ENCODE measurements around the gene EMP1.
A peak's percentile ranks its signal among the peaks of the same experiment; 100 is the strongest.

EMP1 gene

GRCh38 chr12:13198241-13198640 lies 1.7 kb downstream of the EMP1 start:
- DNase-seq = no peak

DNA sequence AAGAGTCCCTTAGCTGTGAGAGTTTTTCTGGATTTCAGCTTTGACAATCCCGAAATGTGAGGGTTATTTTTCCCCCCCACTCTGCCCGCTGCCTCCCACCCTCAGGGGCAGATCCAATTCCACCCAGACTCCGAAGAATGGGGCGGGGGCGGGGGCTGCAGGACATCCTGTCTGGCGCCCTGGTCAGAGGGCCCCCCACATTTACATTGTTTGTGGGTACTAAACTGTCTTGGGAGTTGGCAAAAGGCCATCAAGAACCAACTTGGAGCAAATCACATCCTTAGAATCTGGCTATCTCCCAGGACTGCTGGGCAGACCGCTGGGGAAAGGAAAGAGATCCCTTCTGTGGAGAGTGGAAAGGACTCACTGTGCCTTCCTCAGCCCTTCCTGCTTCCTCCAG lies 2.4 kb downstream of the EMP1 start:
- no peak for DNase-seq

GRCh38 chr12:13199592-13199991 lies 3.1 kb downstream of the EMP1 start:
- no peak for DNase-seq

DNA sequence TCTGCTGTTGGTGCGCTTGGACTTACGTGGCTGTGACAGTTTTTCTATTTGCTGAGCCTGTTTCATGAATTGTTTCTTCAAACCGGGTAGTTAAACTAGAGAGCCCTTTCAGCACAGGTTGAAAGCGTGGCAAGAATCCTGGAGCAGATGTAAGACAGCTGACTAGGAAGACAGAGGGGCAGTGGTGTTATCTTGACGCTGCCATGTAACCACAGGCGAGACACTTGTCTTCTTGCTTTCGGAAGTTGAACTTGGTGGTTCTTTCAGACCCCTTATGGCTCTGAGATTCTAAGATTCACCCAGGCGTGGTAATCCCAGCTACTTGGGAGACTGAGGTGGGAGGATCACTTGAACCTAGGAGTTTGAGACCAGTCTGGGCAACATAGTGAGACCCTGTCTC lies 4.3 kb downstream of the EMP1 start:
- no peak for DNase-seq

GRCh38 chr12:13203034-13203922 lies 6.8 kb downstream of the EMP1 start:
- no peak for DNase-seq

GRCh38 chr12:13204428-13204827 lies 7.9 kb downstream of the EMP1 start:
- no peak for DNase-seq

DNA sequence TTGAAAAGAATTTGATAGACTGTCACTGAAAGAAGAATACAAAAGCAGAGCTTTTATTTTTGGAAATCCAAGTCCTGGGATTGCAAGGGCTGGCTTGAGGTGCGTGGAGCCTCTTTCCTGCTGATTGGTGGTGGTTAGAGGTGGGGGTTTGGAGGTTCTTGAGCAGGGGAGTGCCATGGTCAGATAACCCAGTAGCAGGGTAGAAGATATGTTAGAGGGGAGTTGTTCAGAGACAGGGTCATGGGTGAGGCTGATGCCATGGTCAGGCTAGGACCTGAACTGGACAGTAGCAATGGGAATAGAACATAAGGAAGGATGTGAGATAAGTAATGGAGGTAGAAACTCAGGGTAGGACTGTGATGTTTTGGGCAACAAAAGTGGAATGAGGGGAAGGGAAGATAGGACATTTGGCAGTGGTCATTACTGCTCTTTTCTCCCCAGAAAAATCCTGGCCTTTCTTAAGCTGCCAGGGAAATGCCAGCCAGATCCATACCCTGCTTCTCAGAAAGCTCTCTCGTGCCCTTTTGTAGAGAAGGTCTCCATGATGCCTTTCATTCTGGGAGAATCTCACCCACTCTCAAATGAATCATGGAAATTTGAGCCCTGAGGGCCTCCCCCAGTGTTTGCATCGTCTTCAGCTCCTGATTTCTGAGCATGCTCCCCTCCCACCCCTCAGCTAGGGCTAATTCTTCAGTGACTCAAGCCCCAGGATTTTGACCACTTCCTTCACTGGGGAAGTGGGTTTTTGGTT lies 9.5 kb downstream of the EMP1 start:
- DNase-seq = no peak

DNA sequence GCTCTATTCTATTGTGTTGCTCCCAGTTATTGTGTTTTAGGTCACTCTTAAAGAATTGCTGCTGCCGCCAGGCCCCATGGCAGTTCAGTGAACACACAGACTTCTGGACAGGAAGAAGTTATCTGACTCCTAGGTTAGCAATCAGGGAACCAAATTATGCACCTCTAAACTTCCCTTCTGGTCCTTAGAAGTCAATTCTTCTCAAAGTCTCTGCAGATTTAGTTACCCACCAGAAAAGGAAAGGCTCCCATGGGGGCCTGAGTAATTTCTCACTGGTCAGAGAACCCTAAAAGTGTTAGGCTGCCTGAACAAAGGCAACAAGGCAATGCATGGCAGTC lies 10.0 kb downstream of the EMP1 start:
- DNase-seq = no peak

- no peak for DNase-seq
Measured at GRCh38 chr12:13208533-13209435, 12.3 kb downstream of the EMP1 start.

- DNase-seq = no peak
Measured at GRCh38 chr12:13209436-13210235, 13.1 kb downstream of the EMP1 start.

DNA sequence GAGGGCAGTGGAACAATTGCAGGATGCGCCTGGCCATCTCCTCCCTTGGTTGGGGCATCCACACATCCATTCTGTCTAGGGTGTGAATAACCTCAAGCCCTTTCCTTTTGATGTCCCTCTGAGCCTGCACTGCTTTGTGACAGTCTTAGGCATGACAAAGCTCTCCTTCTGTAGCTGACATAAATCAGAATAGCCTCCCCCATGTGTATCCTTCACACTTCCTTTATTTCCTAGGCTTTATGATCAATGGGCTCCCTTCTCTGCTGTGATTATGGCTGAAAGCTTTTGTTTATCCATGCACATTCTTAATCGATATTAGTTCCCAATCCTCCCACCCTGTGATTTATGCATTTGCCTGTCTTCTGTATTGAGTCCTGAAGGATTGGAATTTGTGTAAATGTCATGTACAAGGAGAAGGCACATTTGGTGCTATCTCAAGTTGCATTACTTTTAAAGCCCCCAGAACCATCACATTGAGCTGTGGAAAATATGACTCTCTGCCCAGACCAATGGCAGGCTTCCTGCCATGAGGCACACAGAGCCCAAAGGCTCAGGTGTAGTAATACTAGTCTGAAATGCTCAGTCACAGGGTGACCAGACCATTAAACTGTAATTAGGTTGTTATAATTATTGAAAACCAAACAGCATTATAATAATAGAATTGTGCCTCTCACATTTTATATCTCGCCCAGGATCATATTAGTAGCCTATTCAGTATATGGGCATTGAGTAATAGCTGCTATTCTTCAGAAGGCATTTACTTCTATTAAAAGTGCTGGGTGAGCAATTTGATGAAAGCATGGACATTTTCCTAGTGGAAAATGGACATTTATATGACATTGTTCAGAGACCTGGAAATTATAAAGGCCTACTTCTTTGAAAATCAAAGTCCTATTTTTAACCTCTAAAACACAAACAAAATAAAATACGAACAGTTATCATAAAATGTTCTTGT lies 14.0 kb downstream of the EMP1 start:
- DNase-seq = no peak

GRCh38 chr12:13211191-13211858 lies 14.8 kb downstream of the EMP1 start:
- DNase-seq = no peak

- peak; percentile 5 to 54 for DNase-seq
Measured at GRCh38 chr12:13211859-13212664, 15.5 kb downstream of the EMP1 start.

- DNase-seq = no peak
Measured at GRCh38 chr12:13215056-13215455, 18.5 kb downstream of the EMP1 start.

GRCh38 chr12:13218641-13219040 lies 22.1 kb downstream of the EMP1 start:
- no peak for DNase-seq

GRCh38 chr12:13219320-13219719 lies 22.8 kb downstream of the EMP1 start:
- no peak for DNase-seq

DNA sequence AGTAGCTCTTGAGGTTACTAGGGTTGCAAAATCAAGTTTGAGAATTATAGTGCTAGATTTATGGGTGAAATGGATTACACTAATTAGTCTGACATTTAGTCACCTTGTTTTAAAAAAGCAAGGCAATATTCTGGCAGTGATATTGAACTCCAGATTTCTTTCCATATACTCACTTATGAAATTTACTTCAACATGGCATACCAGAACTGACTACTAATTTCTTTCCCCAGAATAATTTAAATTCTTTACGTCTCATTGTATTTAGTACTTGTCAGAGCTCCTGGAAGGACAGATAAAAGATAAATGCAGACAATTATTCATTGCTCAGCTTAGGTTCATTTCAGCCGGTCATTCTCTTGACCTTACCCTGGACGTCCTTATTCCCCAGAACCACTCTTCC lies 24.3 kb downstream of the EMP1 start:
- no peak for DNase-seq

GRCh38 chr12:13222076-13222475 lies 25.6 kb downstream of the EMP1 start:
- DNase-seq = no peak

DNA sequence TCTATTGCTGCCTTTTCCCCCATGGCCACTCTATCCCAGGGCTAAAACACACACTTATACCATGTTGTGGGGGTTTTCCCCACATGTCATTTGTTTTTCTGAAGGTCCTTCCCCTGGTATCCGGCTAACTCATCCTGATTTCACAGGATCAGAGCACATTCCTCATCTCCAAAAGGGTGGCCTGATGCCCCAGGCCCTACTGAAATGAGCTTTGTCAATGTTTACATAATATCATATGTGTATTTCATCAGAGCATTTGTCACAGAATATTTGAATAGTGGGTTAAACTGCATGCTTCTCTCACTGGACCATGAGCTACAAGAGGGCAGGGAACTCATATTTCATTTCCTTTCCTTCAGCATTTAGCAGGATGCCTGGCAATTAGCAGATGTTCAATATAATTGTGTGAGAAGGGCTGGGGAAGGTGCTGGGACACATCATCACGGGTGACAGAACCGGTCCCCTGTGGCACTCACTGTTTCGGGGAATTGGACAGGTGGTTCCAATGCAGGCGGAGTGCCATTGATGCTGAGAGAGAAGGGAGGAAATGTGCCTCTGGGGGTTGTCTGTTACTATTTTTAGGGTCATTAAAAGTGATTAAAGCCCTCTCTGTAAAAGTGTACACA lies 26.8 kb downstream of the EMP1 start:
- DNase-seq = peak in 1 of 2 experiments; percentile 23

All from NCI-H187 (cell line).